Measurements from ENCODE around the gene MRM1.

The MRM1 gene

GRCh38 chr17:36592316-36592715 is 9.1 kb upstream of the MRM1 start:
- Mint-ChIP-seq H3K36me3 (ENCODE audit: low read depth) (peaks cover 26% of the 10 kb centered on the region), H3K4me3 (peak overlapping the region; percentile 78 to 82 (median 80)), H3K4me1 (peaks cover 25% of the 10 kb centered on the region), H3K27me3 (ENCODE audit: low read depth) (no peaks in the 10 kb centered on the region), H3K9me3 (no peaks in the 10 kb centered on the region), H3K27ac (peak overlapping the region in 1 of 3 experiments; percentile 84)
- TF ChIP-seq CTCF (IDR thresholded peaks at IDR 0.05; ENCODE audit: unreplicated experiment in 3 of 3): no peak

- Mint-ChIP-seq H3K4me1 (peaks cover 25% of the 10 kb centered on the region), H3K27ac (peak overlapping the region in 1 of 3 experiments; percentile 84), H3K9me3 (no peaks in the 10 kb centered on the region), H3K4me3 (peak overlapping the region; percentile 78 to 82 (median 80)), H3K27me3 (ENCODE audit: low read depth) (no peaks in the 10 kb centered on the region), H3K36me3 (ENCODE audit: low read depth) (peaks cover 21% of the 10 kb centered on the region)
- TF ChIP-seq CTCF (IDR thresholded peaks at IDR 0.05; ENCODE audit: unreplicated experiment in 3 of 3): no peak
Observed at GRCh38 chr17:36592716-36593321, 8.6 kb upstream of the MRM1 start.

GRCh38 chr17:36593656-36594316 is 7.6 kb upstream of the MRM1 start:
- H3K27me3 Mint-ChIP-seq (ENCODE audit: low read depth): no peaks in the 10 kb centered on the region
- TF ChIP-seq CTCF (IDR thresholded peaks at IDR 0.05; ENCODE audit: unreplicated experiment in 3 of 3): no peak

GRCh38 chr17:36594626-36595401 is 6.6 kb upstream of the MRM1 start:
- Mint-ChIP-seq H3K27me3 (ENCODE audit: low read depth) (no peaks in the 10 kb centered on the region), H3K9me3 (no peaks in the 10 kb centered on the region), H3K4me1 (peaks cover 25% of the 10 kb centered on the region), H3K27ac (no peak overlapping the region), H3K36me3 (ENCODE audit: low read depth) (peaks cover 9% of the 10 kb centered on the region), H3K4me3 (peak overlapping the region in 1 of 3 experiments; percentile 30)
- TF ChIP-seq CTCF (IDR thresholded peaks at IDR 0.05; ENCODE audit: unreplicated experiment in 3 of 3): no peak

More at GRCh38 chr17:36593656-36594316, 7.6 kb upstream of the MRM1 start:
- Mint-ChIP-seq H3K27ac (no peak overlapping the region), H3K9me3 (no peaks in the 10 kb centered on the region), H3K36me3 (ENCODE audit: low read depth) (peaks cover 16% of the 10 kb centered on the region), H3K4me3 (peak overlapping the region; percentile 63 to 80 (median 78)), H3K4me1 (peaks cover 25% of the 10 kb centered on the region)

GRCh38 chr17:36597226-36597625 is 4.2 kb upstream of the MRM1 start:
- peak overlapping the region in 1 of 3 experiments; percentile 34 for H3K27ac Mint-ChIP-seq
- peaks cover 25% of the 10 kb centered on the region for H3K4me1 Mint-ChIP-seq
- H3K9me3 Mint-ChIP-seq: no peaks in the 10 kb centered on the region
- H3K27me3 Mint-ChIP-seq (ENCODE audit: low read depth): no peaks in the 10 kb centered on the region
- no peak for TF ChIP-seq CTCF (IDR thresholded peaks at IDR 0.05; ENCODE audit: unreplicated experiment in 3 of 3)
- H3K4me3 Mint-ChIP-seq: peak overlapping the region in 2 of 3 experiments; percentile 33 to 62
- peaks cover 9% of the 10 kb centered on the region for H3K36me3 Mint-ChIP-seq (ENCODE audit: low read depth)

Measured in nephron (organoid).